Karpas-422 (cell line): ENCODE data around the gene FAM163B. TPM values are rescaled to one million over a fixed set of nuclear protein-coding genes. Genes with fewer than 3 reads are reported as not detected.
A peak's percentile ranks its signal among the peaks of the same experiment; 100 is the strongest.

Experiments used
- DNase-seq: peaks from one replicate; pipeline ENCODE4 v3.0.0-alpha.2; 2015
- H2AFZ ChIP-seq: fragments of 200-600 bp; sonication (generic); 2 replicates; pipeline ENCODE4 v1.6.1; 2014; ENCODE audit warnings: antibody characterized with exemption, low read length, mixed read lengths
- H3K27ac ChIP-seq: fragments of 200-600 bp; sonication (generic); 2 replicates; pipeline ENCODE4 v1.5.1; 2014; ENCODE audit warnings: mild to moderate bottlenecking, low read length, moderate library complexity
- H3K27me3 ChIP-seq: fragments of 200-600 bp; sonication (generic); 2 replicates; pipeline ENCODE4 v1.6.1; 2014; ENCODE audit warnings: low read length, mixed read lengths
- H3K36me3 ChIP-seq: fragments of 200-600 bp; sonication (generic); 2 replicates; pipeline ENCODE4 v1.6.1; 2014; ENCODE audit warnings: low read length, mixed read lengths; ENCODE audit not compliant: insufficient read depth
- H3K4me1 ChIP-seq: fragments of 200-600 bp; sonication (generic); 2 replicates; pipeline ENCODE4 v1.6.1; 2014; ENCODE audit warnings: mild to moderate bottlenecking, low read length, mixed read lengths
- H3K4me2 ChIP-seq: fragments of 200-600 bp; sonication (generic); 2 replicates; pipeline ENCODE4 v1.6.1; 2014; ENCODE audit warnings: low read length, low read depth, mild to moderate bottlenecking; ENCODE audit not compliant: poor library complexity, severe bottlenecking
- H3K4me3 ChIP-seq: fragments of 200-600 bp; sonication (generic); 2 replicates; pipeline ENCODE4 v1.5.1; 2014; ENCODE audit warnings: mild to moderate bottlenecking, antibody characterized with exemption, low read length, mixed read lengths
- H3K79me2 ChIP-seq: fragments of 200-600 bp; sonication (generic); 2 replicates; pipeline ENCODE4 v1.6.1; 2014; ENCODE audit warnings: mild to moderate bottlenecking, low read length, mixed read lengths
- H3K9ac ChIP-seq: fragments of 200-600 bp; sonication (generic); 2 replicates; pipeline ENCODE4 v1.6.0; 2014; ENCODE audit warnings: low read length
- H3K9me2 ChIP-seq: fragments of 200-600 bp; sonication (generic), shearing (Covaris generic); replicated peaks from 2 replicates; pipeline ENCODE4 v1.6.0; 2014; ENCODE audit warnings: mild to moderate bottlenecking, low read length, moderate library complexity; ENCODE audit not compliant: insufficient read depth
- H3K9me3 ChIP-seq: fragments of 300-700, 200-600 bp; sonication (generic); 2 replicates; pipeline ENCODE4 v1.6.1; 2014; ENCODE audit warnings: low read length, mixed read lengths
- H4K20me1 ChIP-seq: fragments of 200-600 bp; sonication (generic); 2 replicates; pipeline ENCODE4 v1.6.1; 2014; ENCODE audit warnings: mild to moderate bottlenecking, antibody characterized with exemption, low read length, low read depth; ENCODE audit not compliant: insufficient read depth
- total RNA-seq: library from RNA; depleted of rRNA; stranded (reverse); fragments of >200 nt; shearing (Covaris generic); gene quantifications from 2 replicates; pipeline ENCODE4 v1.2.3, GENCODE V29; 2014; ENCODE audit warnings: low replicate concordance

FAM163B gene
- total RNA-seq, 1 experiment from 2014 or later: not detected

- no peak for DNase-seq
- Histone ChIP-seq H3K9ac (no peak overlapping the region), H2AFZ (no peak overlapping the region), H3K36me3 (no peaks in the 10 kb centered on the region), H3K27ac (no peak overlapping the region), H3K79me2 (no peaks in the 10 kb centered on the region), H3K4me2 (no peak overlapping the region), H3K27me3 (no peaks in the 10 kb centered on the region), H3K9me2 (no peaks in the 10 kb centered on the region), H3K4me1 (no peaks in the 10 kb centered on the region), H3K9me3 (peaks cover 7% of the 10 kb centered on the region; the same call in 1 of the 2 replicates), H3K4me3 (no peak overlapping the region), H4K20me1 (no peaks in the 10 kb centered on the region)
These were observed 18.8 kb downstream of the FAM163B start for GRCh38 chr9:133590231-133590855.

- Histone ChIP-seq H3K9ac (no peak overlapping the region), H2AFZ (no peak overlapping the region), H3K4me1 (no peaks in the 10 kb centered on the region), H4K20me1 (no peaks in the 10 kb centered on the region), H3K27ac (no peak overlapping the region), H3K27me3 (no peaks in the 10 kb centered on the region), H3K9me2 (no peaks in the 10 kb centered on the region), H3K36me3 (no peaks in the 10 kb centered on the region), H3K4me2 (no peak overlapping the region), H3K4me3 (no peak overlapping the region), H3K9me3 (peaks cover 7% of the 10 kb centered on the region; the same call in 1 of the 2 replicates), H3K79me2 (no peaks in the 10 kb centered on the region)
- DNase-seq: peak; percentile 65
These were observed 19.5 kb downstream of the FAM163B start for GRCh38 chr9:133589454-133590227.

GRCh38 chr9:133587466-133587865, 21.7 kb downstream of the FAM163B start:
- no peak overlapping the region for H3K9ac ChIP-seq
- peaks cover 7% of the 10 kb centered on the region; the same call in 1 of the 2 replicates for H3K9me3 ChIP-seq
- no peaks in the 10 kb centered on the region for H3K9me2 ChIP-seq
- no peak for DNase-seq
- H2AFZ ChIP-seq: no peak overlapping the region
- no peaks in the 10 kb centered on the region for H3K27me3 ChIP-seq
- H3K79me2 ChIP-seq: no peaks in the 10 kb centered on the region
- H3K4me3 ChIP-seq: no peak overlapping the region
- no peak overlapping the region for H3K4me2 ChIP-seq
- H3K36me3 ChIP-seq: no peaks in the 10 kb centered on the region
- H4K20me1 ChIP-seq: no peaks in the 10 kb centered on the region
- no peak overlapping the region for H3K27ac ChIP-seq
- H3K4me1 ChIP-seq: no peaks in the 10 kb centered on the region

- Histone ChIP-seq H3K9ac (no peak overlapping the region), H3K27ac (no peak overlapping the region), H3K27me3 (no peaks in the 10 kb centered on the region), H3K79me2 (no peaks in the 10 kb centered on the region), H2AFZ (no peak overlapping the region), H3K4me2 (no peak overlapping the region), H3K9me2 (no peaks in the 10 kb centered on the region), H3K36me3 (no peaks in the 10 kb centered on the region), H3K4me3 (no peak overlapping the region), H3K9me3 (peaks cover 7% of the 10 kb centered on the region; the same call in 1 of the 2 replicates), H3K4me1 (no peaks in the 10 kb centered on the region), H4K20me1 (no peaks in the 10 kb centered on the region)
- no peak for DNase-seq
These were observed 22.1 kb downstream of the FAM163B start for GRCh38 chr9:133587051-133587450.

GRCh38 chr9:133585481-133586351, 23.5 kb downstream of the FAM163B start:
- H3K27ac ChIP-seq: no peak overlapping the region
- H3K9me3 ChIP-seq: peaks cover 7% of the 10 kb centered on the region; the same call in 1 of the 2 replicates
- H3K4me1 ChIP-seq: no peaks in the 10 kb centered on the region
- DNase-seq: no peak
- H3K9ac ChIP-seq: no peak overlapping the region
- H3K4me3 ChIP-seq: no peak overlapping the region
- H3K79me2 ChIP-seq: no peaks in the 10 kb centered on the region
- no peaks in the 10 kb centered on the region for H3K36me3 ChIP-seq
- H2AFZ ChIP-seq: no peak overlapping the region
- H4K20me1 ChIP-seq: no peaks in the 10 kb centered on the region
- no peaks in the 10 kb centered on the region for H3K9me2 ChIP-seq
- H3K27me3 ChIP-seq: no peaks in the 10 kb centered on the region
- H3K4me2 ChIP-seq: no peak overlapping the region

GRCh38 chr9:133584559-133585476, 24.4 kb downstream of the FAM163B start:
- Histone ChIP-seq H3K9me2 (no peaks in the 10 kb centered on the region), H3K27me3 (no peaks in the 10 kb centered on the region), H3K9ac (no peak overlapping the region), H3K4me3 (no peak overlapping the region), H3K9me3 (peaks cover 7% of the 10 kb centered on the region; the same call in 1 of the 2 replicates), H3K36me3 (no peaks in the 10 kb centered on the region), H3K79me2 (no peaks in the 10 kb centered on the region), H2AFZ (no peak overlapping the region), H3K4me2 (no peak overlapping the region), H4K20me1 (no peaks in the 10 kb centered on the region), H3K4me1 (no peaks in the 10 kb centered on the region), H3K27ac (no peak overlapping the region)
- DNase-seq: no peak

- no peak for DNase-seq
- Histone ChIP-seq H4K20me1 (no peaks in the 10 kb centered on the region), H3K27me3 (no peaks in the 10 kb centered on the region), H3K4me2 (no peak overlapping the region), H3K4me3 (no peak overlapping the region), H3K36me3 (no peaks in the 10 kb centered on the region), H3K9me3 (peaks cover 7% of the 10 kb centered on the region; the same call in 1 of the 2 replicates), H3K27ac (no peak overlapping the region), H3K4me1 (no peaks in the 10 kb centered on the region), H3K79me2 (no peaks in the 10 kb centered on the region), H3K9me2 (no peaks in the 10 kb centered on the region), H3K9ac (no peak overlapping the region), H2AFZ (no peak overlapping the region)
These were observed 25.0 kb downstream of the FAM163B start for GRCh38 chr9:133584167-133584558.
